ENCODE data around the gene CCDC179.

CCDC179 gene

DNA sequence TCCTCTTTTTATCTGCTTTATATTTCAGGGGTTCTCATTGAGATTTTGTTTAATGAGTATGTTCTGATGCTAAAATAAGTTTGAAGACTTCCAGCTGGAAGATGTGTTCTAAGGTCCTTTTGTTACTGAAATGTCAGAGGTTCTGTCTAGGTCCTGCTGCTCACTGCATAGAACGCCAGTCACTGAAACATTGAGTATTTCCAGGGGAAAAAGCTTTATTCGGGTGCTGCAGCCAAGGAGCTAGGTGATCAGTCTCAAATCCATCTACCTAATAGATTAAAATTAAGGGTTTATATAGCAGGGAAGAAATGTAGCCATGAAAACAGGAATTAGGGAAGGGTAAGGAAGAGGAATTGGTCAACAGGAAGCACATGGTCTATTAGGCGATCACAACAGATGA is 50.4 kb downstream of the CCDC179 start:
- Histone ChIP-seq H3K27ac (ENCODE audit: insufficient read depth in 1 of 2, low read depth in 1 of 2, low read length in 2 of 2, poor library complexity in 1 of 2, severe bottlenecking in 2 of 2) (no peak overlapping the region), H3K36me3 (ENCODE audit: control insufficient read depth in 4 of 4, insufficient read depth in 4 of 4, low read length in 3 of 4) (no peaks in the 10 kb centered on the region), H3K27me3 (replicated peaks in 2 of 5; ENCODE audit: control insufficient read depth in 4 of 5, insufficient read depth in 5 of 5, low read length in 4 of 5) (no peaks in the 10 kb centered on the region), H3K9me3 (ENCODE audit: control extremely low read depth in 1 of 5, control insufficient read depth in 4 of 5, insufficient read depth in 2 of 5, low read depth in 1 of 5, low read length in 4 of 5) (peaks cover 0 to 7% (median 4%) of the 10 kb centered on the region in 5 experiments), H3K4me1 (ENCODE audit: control extremely low read depth in 1 of 4, control insufficient read depth in 4 of 4, insufficient read depth in 4 of 4, low read length in 3 of 4) (peaks cover 2 to 14% (median 7%) of the 10 kb centered on the region in 4 experiments), H3K4me3 (ENCODE audit: control insufficient read depth in 1 of 7, extremely low read depth in 1 of 7, insufficient read depth in 4 of 7, low read depth in 2 of 7, low read length in 6 of 7) (no peak overlapping the region)
- ChIA-PET CTCF (interaction anchor here (1.2 to 1.6 kb wide), 2 partner anchors 9 to 12 kb away, joined by 3 to 5 read pairs; no protein-coding TSS in a partner anchor), POLR2A (no interaction called here)
- WGBS (ENCODE audit: insufficient coverage), result no CpG with 5 or more reads among the region's 3 CpGs
- DNase-seq, result no peak

DNA sequence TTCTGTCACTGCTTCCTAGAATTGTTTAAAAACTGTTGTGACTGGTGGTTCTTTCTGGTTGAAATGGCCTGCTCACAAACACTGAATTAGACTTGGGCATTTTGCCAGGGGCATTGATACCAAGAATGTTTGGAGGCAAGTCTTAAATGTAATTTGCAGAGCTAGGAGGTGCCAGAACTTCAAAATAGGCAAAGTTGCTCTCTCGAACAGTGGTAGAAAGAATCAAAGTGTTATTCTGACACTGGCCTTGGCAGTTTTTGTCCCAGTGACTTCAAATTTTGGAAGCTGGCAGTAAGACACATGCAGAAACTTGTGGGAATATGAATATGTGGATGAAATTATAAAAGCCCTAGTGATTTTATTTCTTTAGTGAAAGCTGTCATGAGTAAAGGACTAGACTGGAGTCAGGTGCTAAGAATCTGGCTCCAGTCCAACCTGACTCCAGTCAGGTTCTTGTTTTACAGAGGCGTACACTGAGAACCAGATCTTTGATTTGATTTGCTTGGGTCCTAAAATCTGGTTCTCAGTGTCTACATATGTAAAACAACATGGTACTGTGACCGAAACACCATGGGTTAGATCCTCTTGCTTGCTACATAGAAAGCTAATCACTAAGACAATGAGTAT is 51.6 kb downstream of the CCDC179 start:
- H3K36me3 ChIP-seq (ENCODE audit: control insufficient read depth in 4 of 4, insufficient read depth in 4 of 4, low read length in 3 of 4), result no peaks in the 10 kb centered on the region
- H3K4me1 ChIP-seq (ENCODE audit: control extremely low read depth in 1 of 4, control insufficient read depth in 4 of 4, insufficient read depth in 4 of 4, low read length in 3 of 4), result peaks cover 2 to 14% (median 7%) of the 10 kb centered on the region in 4 experiments
- DNase-seq, result peak in 1 of 3 donors; percentile 6
- 100% methylated on average over 3 of the region's 3 CpGs for WGBS (ENCODE audit: insufficient coverage)
- no peak overlapping the region for H3K27ac ChIP-seq (ENCODE audit: insufficient read depth in 1 of 2, low read depth in 1 of 2, low read length in 2 of 2, poor library complexity in 1 of 2, severe bottlenecking in 2 of 2)
- POLR2A ChIA-PET, result no interaction called here
- no peaks in the 10 kb centered on the region for H3K27me3 ChIP-seq (replicated peaks in 2 of 5; ENCODE audit: control insufficient read depth in 4 of 5, insufficient read depth in 5 of 5, low read length in 4 of 5)
- peaks cover 0 to 7% (median 4%) of the 10 kb centered on the region in 5 experiments for H3K9me3 ChIP-seq (ENCODE audit: control extremely low read depth in 1 of 5, control insufficient read depth in 4 of 5, insufficient read depth in 2 of 5, low read depth in 1 of 5, low read length in 4 of 5)
- no peak overlapping the region for H3K4me3 ChIP-seq (ENCODE audit: control insufficient read depth in 1 of 7, extremely low read depth in 1 of 7, insufficient read depth in 4 of 7, low read depth in 2 of 7, low read length in 6 of 7)
- CTCF ChIA-PET, result interaction anchor here (1.6 kb wide), 1 partner anchor 13 kb away, joined by 5 read pairs; no protein-coding TSS in a partner anchor

DNA sequence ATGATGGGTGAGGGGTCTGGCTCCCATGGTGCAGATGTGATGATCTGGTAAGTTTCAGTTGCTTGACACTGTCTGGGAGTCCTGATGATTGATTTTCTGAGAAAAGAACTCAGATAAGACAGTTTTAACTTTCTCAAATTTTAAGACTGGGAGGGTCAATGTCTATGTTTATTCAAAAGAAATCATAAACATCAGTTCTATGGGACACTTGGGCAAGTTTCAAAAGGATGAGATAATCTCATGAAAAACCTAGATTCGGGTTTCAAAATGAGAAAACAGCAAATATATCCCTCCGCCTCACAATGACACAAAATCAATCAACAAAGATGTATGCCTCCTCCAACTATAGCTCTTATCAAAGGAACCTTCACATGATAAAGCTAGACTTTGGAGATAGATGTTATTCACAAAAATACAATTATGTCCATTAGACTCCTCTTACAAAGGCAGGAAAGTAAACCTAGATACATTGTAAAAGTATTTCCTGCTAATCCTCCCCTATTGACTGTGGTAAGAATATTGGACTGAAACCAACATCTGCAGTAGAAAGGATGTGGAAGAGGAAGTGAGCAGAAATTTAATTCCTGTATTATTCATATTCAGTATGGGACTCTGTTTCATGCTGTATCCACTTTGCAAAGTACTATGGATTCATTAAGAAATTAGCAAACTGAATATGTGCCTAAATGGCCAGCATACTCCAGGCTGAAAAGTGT is 52.3 kb downstream of the CCDC179 start:
- no CpG with 5 or more reads among the region's 2 CpGs for WGBS (ENCODE audit: insufficient coverage)
- Histone ChIP-seq H3K9me3 (ENCODE audit: control extremely low read depth in 1 of 5, control insufficient read depth in 4 of 5, insufficient read depth in 2 of 5, low read depth in 1 of 5, low read length in 4 of 5) (peaks cover 0 to 7% (median 4%) of the 10 kb centered on the region in 5 experiments), H3K4me3 (ENCODE audit: control insufficient read depth in 1 of 7, extremely low read depth in 1 of 7, insufficient read depth in 4 of 7, low read depth in 2 of 7, low read length in 6 of 7) (no peak overlapping the region), H3K27me3 (replicated peaks in 2 of 5; ENCODE audit: control insufficient read depth in 4 of 5, insufficient read depth in 5 of 5, low read length in 4 of 5) (no peaks in the 10 kb centered on the region), H3K27ac (ENCODE audit: insufficient read depth in 1 of 2, low read depth in 1 of 2, low read length in 2 of 2, poor library complexity in 1 of 2, severe bottlenecking in 2 of 2) (no peak overlapping the region), H3K36me3 (ENCODE audit: control insufficient read depth in 4 of 4, insufficient read depth in 4 of 4, low read length in 3 of 4) (no peaks in the 10 kb centered on the region), H3K4me1 (ENCODE audit: control extremely low read depth in 1 of 4, control insufficient read depth in 4 of 4, insufficient read depth in 4 of 4, low read length in 3 of 4) (peaks cover 2 to 14% (median 7%) of the 10 kb centered on the region in 4 experiments)
- ChIA-PET CTCF (no interaction called here), POLR2A (no interaction called here)
- DNase-seq, result peak in 2 of 3 donors; percentile 32 to 56

- POLR2A ChIA-PET, result interaction anchor here (0.6 kb wide), 1 partner anchor 830 kb away, joined by 3 read pairs; no protein-coding TSS in a partner anchor
- Histone ChIP-seq H3K36me3 (ENCODE audit: control insufficient read depth in 4 of 4, insufficient read depth in 4 of 4, low read length in 3 of 4) (no peaks in the 10 kb centered on the region), H3K27me3 (replicated peaks in 2 of 5; ENCODE audit: control insufficient read depth in 4 of 5, insufficient read depth in 5 of 5, low read length in 4 of 5) (no peaks in the 10 kb centered on the region), H3K4me1 (ENCODE audit: control extremely low read depth in 1 of 4, control insufficient read depth in 4 of 4, insufficient read depth in 4 of 4, low read length in 3 of 4) (peaks cover 2 to 14% (median 7%) of the 10 kb centered on the region in 4 experiments), H3K27ac (ENCODE audit: insufficient read depth in 1 of 2, low read depth in 1 of 2, low read length in 2 of 2, poor library complexity in 1 of 2, severe bottlenecking in 2 of 2) (no peak overlapping the region), H3K4me3 (ENCODE audit: control insufficient read depth in 1 of 7, extremely low read depth in 1 of 7, insufficient read depth in 4 of 7, low read depth in 2 of 7, low read length in 6 of 7) (no peak overlapping the region), H3K9me3 (ENCODE audit: control extremely low read depth in 1 of 5, control insufficient read depth in 4 of 5, insufficient read depth in 2 of 5, low read depth in 1 of 5, low read length in 4 of 5) (peaks cover 0 to 7% (median 4%) of the 10 kb centered on the region in 5 experiments)
- CTCF ChIA-PET, result no interaction called here
- 100% methylated on average over 1 of the region's 2 CpGs for WGBS (ENCODE audit: insufficient coverage)
- DNase-seq, result no peak
These were observed 52.9 kb downstream of the CCDC179 start for GRCh38 chr11:22807391-22807790.

DNA sequence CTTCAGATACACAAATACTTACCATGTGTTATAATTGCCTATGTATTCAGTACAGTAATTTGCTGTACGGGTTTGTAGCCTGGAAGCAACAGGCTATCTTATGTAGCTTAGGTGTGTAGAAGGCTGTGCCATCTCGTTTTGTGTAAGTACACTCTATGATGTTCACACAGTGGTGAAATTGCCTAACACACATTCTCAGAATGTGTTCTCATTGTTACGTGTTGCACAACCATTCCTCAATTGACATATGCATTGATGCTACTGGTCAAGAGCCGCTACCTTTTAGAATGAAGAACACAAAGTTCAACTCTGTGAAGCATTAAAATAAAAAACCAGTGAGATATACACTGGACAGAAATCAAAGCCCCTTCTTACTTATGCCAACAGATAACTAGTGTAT is 57.4 kb downstream of the CCDC179 start:
- no peaks in the 10 kb centered on the region for H3K9me3 ChIP-seq (ENCODE audit: control extremely low read depth in 1 of 5, control insufficient read depth in 4 of 5, insufficient read depth in 2 of 5, low read depth in 1 of 5, low read length in 4 of 5)

GRCh38 chr11:22800482-22800881 is 59.8 kb downstream of the CCDC179 start:
- Histone ChIP-seq H3K4me1 (ENCODE audit: control extremely low read depth in 1 of 4, control insufficient read depth in 4 of 4, insufficient read depth in 4 of 4, low read length in 3 of 4) (no peaks in the 10 kb centered on the region), H3K36me3 (ENCODE audit: control insufficient read depth in 4 of 4, insufficient read depth in 4 of 4, low read length in 3 of 4) (no peaks in the 10 kb centered on the region), H3K27me3 (replicated peaks in 2 of 5; ENCODE audit: control insufficient read depth in 4 of 5, insufficient read depth in 5 of 5, low read length in 4 of 5) (peaks cover 0 to 2% (median 0%) of the 10 kb centered on the region in 5 experiments), H3K27ac (ENCODE audit: insufficient read depth in 1 of 2, low read depth in 1 of 2, low read length in 2 of 2, poor library complexity in 1 of 2, severe bottlenecking in 2 of 2) (no peak overlapping the region), H3K4me3 (ENCODE audit: control insufficient read depth in 1 of 7, extremely low read depth in 1 of 7, insufficient read depth in 4 of 7, low read depth in 2 of 7, low read length in 6 of 7) (no peak overlapping the region), H3K9me3 (ENCODE audit: control extremely low read depth in 1 of 5, control insufficient read depth in 4 of 5, insufficient read depth in 2 of 5, low read depth in 1 of 5, low read length in 4 of 5) (no peaks in the 10 kb centered on the region)
- 86% methylated on average over 1 of the region's 5 CpGs for WGBS (ENCODE audit: insufficient coverage)
- DNase-seq, result no peak
- CTCF ChIA-PET, result interaction anchor here (1.5 kb wide), 1 partner anchor 9 kb away, joined by 3 read pairs; no protein-coding TSS in a partner anchor
- POLR2A ChIA-PET, result interaction anchor here (0.6 kb wide), 1 partner anchor 557 kb away, joined by 3 read pairs; no protein-coding TSS in a partner anchor

More for the DNA sequence above, 57.4 kb downstream of the CCDC179 start:
- WGBS (ENCODE audit: insufficient coverage), result 100% methylated on average over 2 of the region's 4 CpGs
- DNase-seq, result no peak
- Histone ChIP-seq H3K4me1 (ENCODE audit: control extremely low read depth in 1 of 4, control insufficient read depth in 4 of 4, insufficient read depth in 4 of 4, low read length in 3 of 4) (peaks cover 0 to 6% (median 4%) of the 10 kb centered on the region in 4 experiments), H3K27me3 (replicated peaks in 2 of 5; ENCODE audit: control insufficient read depth in 4 of 5, insufficient read depth in 5 of 5, low read length in 4 of 5) (peaks cover 0 to 2% (median 0%) of the 10 kb centered on the region in 5 experiments), H3K27ac (ENCODE audit: insufficient read depth in 1 of 2, low read depth in 1 of 2, low read length in 2 of 2, poor library complexity in 1 of 2, severe bottlenecking in 2 of 2) (no peak overlapping the region), H3K4me3 (ENCODE audit: control insufficient read depth in 1 of 7, extremely low read depth in 1 of 7, insufficient read depth in 4 of 7, low read depth in 2 of 7, low read length in 6 of 7) (no peak overlapping the region), H3K36me3 (ENCODE audit: control insufficient read depth in 4 of 4, insufficient read depth in 4 of 4, low read length in 3 of 4) (no peaks in the 10 kb centered on the region)
- POLR2A ChIA-PET, result no interaction called here
- CTCF ChIA-PET, result no interaction called here

- CTCF ChIA-PET, result interaction anchor here (2.0 kb wide), 1 partner anchor 16 kb away, joined by 5 read pairs; no protein-coding TSS in a partner anchor
- no peaks in the 10 kb centered on the region for H3K4me1 ChIP-seq (ENCODE audit: control extremely low read depth in 1 of 4, control insufficient read depth in 4 of 4, insufficient read depth in 4 of 4, low read length in 3 of 4)
- WGBS (ENCODE audit: insufficient coverage), result no CpG with 5 or more reads among the region's 1 CpG
- H3K4me3 ChIP-seq (ENCODE audit: control insufficient read depth in 1 of 7, extremely low read depth in 1 of 7, insufficient read depth in 4 of 7, low read depth in 2 of 7, low read length in 6 of 7), result no peak overlapping the region
- H3K36me3 ChIP-seq (ENCODE audit: control insufficient read depth in 4 of 4, insufficient read depth in 4 of 4, low read length in 3 of 4), result no peaks in the 10 kb centered on the region
- DNase-seq, result no peak
- no peak overlapping the region for H3K27ac ChIP-seq (ENCODE audit: insufficient read depth in 1 of 2, low read depth in 1 of 2, low read length in 2 of 2, poor library complexity in 1 of 2, severe bottlenecking in 2 of 2)
- H3K9me3 ChIP-seq (ENCODE audit: control extremely low read depth in 1 of 5, control insufficient read depth in 4 of 5, insufficient read depth in 2 of 5, low read depth in 1 of 5, low read length in 4 of 5), result no peaks in the 10 kb centered on the region
- POLR2A ChIA-PET, result no interaction called here
- H3K27me3 ChIP-seq (replicated peaks in 2 of 5; ENCODE audit: control insufficient read depth in 4 of 5, insufficient read depth in 5 of 5, low read length in 4 of 5), result peaks cover 0 to 2% (median 0%) of the 10 kb centered on the region in 5 experiments
These were observed 61.4 kb downstream of the CCDC179 start for GRCh38 chr11:22798901-22799300.
